ENCODE results near the gene SLC37A3. TPM values are rescaled to one million over a fixed set of nuclear protein-coding genes. Genes with fewer than 3 reads are reported as not detected.

SLC37A3 gene, protein sequence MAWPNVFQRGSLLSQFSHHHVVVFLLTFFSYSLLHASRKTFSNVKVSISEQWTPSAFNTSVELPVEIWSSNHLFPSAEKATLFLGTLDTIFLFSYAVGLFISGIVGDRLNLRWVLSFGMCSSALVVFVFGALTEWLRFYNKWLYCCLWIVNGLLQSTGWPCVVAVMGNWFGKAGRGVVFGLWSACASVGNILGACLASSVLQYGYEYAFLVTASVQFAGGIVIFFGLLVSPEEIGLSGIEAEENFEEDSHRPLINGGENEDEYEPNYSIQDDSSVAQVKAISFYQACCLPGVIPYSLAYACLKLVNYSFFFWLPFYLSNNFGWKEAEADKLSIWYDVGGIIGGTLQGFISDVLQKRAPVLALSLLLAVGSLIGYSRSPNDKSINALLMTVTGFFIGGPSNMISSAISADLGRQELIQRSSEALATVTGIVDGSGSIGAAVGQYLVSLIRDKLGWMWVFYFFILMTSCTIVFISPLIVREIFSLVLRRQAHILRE
- total RNA-seq = 10 to 100 TPM; 32.7 to 38.3 TPM
- 1 to 10 TPM; 7.3 to 9.6 (median 8.6) TPM for polyA plus RNA-seq
- total RNA-seq = 28.3 to 49.0 (median 35.1) reads per million in 6 experiments

DNA sequence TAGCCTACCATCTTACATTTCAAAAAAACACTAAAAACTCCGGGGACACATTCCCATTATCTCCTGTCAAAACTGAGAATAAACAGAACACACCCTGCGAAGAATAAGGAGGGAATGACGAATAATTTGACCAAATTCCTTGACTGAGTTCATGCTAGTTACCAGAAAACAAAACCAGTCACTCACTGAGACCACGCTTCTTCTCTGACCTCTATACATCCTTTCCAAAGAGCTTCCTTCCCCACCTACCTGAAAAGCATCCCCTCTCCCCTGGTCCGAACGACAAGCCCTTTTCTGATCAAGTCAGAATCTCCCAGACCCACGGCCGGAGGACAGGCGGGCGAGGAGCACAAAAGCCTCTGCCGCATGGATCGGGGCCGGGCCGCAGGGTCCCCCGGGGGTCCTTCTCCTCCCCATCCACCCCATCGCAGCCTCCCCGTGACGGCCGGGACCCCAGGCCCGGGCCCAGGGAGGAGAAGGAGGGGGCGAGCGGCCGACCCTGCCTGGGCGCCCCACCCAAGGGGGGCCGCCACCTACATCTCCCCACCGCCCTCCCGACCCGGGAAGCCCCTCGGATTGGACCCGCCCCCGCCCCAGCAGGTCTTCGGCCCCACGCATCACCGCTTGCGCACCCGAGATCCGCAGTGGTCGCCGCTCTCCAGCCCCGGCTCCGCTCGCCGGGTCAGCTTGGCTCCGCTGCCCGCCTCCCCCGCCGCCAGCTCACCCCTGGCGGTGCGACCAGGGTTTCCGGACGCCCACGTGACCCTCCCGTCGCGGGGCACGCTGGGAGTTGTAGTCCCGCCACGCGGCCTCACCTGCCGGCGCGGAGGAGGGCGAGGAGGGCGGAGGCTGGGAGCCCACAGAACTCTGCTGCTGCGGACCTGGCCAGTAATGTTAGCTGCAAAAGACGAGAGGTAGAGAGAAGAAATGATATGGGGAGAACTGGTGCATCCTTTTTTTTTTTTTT lies at the start of gene SLC37A3:
Gene SLC37A3 (minus strand): TSS at position 747 of the 967 bp plus-strand sequence. CDS start 16,004 bp downstream, outside the sequence.
- H3K4me3 Mint-ChIP-seq = peak within 1 kb of the TSS; percentile 85 to 92 (median 90)
- DNase-seq (peak; percentile 75 to 91 (median 82)), ATAC-seq (peak; percentile 98)
- no peaks in the 10 kb centered on the region for H3K27me3 Mint-ChIP-seq
- H3K9me3 Mint-ChIP-seq = no peaks in the 10 kb centered on the region
- POLR2A ChIA-PET = interaction anchor here (0.6 to 1.5 kb wide), 9 partner anchors 8 to 223 kb away, joined by 3 to 5 read pairs (median 4); no protein-coding TSS in a partner anchor
- H3K27ac Mint-ChIP-seq = peak within 1 kb of the TSS; percentile 79 to 95 (median 86)
- H3K4me1 Mint-ChIP-seq = peaks cover 10 to 31% (median 25%) of the 10 kb centered on the region in 4 donors
- no peaks in the 10 kb centered on the region for H3K36me3 Mint-ChIP-seq

- Mint-ChIP-seq H3K27ac (peak overlapping the region in 3 of 10 donors; percentile 6 to 51 (median 33)), H3K4me3 (no peak overlapping the region), H3K27me3 (no peaks in the 10 kb centered on the region), H3K4me1 (peaks cover 7 to 39% (median 32%) of the 10 kb centered on the region in 4 donors), H3K9me3 (no peaks in the 10 kb centered on the region), H3K36me3 (peaks cover 0 to 12% (median 0%) of the 10 kb centered on the region in 3 donors)
- POLR2A ChIA-PET = no interaction called here
- DNase-seq = no peak
- ATAC-seq = no peak
Measured at GRCh38 chr7:140447841-140448240, 49.5 kb upstream of the SLC37A3 start.

- Mint-ChIP-seq H3K4me3 (no peak overlapping the region), H3K27me3 (no peaks in the 10 kb centered on the region), H3K9me3 (no peaks in the 10 kb centered on the region), H3K27ac (peak overlapping the region in 2 of 10 donors; percentile 37 to 53), H3K4me1 (peaks cover 4 to 31% (median 20%) of the 10 kb centered on the region in 4 donors), H3K36me3 (no peaks in the 10 kb centered on the region)
- no peak for DNase-seq
- POLR2A ChIA-PET = no interaction called here
- no peak for ATAC-seq
Measured at GRCh38 chr7:140446467-140446866, 48.1 kb upstream of the SLC37A3 start.

DNA sequence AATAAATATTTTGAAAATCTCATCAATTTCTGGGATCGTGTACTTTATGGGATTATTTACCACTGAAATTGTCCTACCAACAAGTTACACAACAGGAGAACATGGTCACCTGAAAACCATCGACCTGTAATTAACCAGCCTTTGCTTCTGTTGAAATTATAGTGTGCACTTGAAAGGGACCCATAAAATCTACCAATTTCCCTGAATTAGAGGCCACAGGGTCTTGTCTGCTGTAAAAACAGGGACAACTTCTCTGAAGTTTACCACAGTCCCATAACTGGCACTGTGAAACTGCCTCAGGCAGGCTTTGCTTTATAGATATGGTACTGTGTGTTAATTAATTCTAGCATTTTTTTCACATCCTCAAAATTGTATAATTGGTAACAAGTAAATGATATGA lies 43.2 kb upstream of the SLC37A3 start:
- no peaks in the 10 kb centered on the region for H3K36me3 Mint-ChIP-seq
- ATAC-seq = no peak
- H3K27ac Mint-ChIP-seq = no peak overlapping the region
- no peak for DNase-seq
- no peaks in the 10 kb centered on the region for H3K27me3 Mint-ChIP-seq
- peaks cover 0 to 2% (median 0%) of the 10 kb centered on the region in 4 donors for H3K4me1 Mint-ChIP-seq
- no peaks in the 10 kb centered on the region for H3K9me3 Mint-ChIP-seq
- no peak overlapping the region for H3K4me3 Mint-ChIP-seq
- POLR2A ChIA-PET = interaction anchor here (0.6 kb wide), 1 partner anchor 883 kb away, joined by 4 read pairs; no protein-coding TSS in a partner anchor

- H3K36me3 Mint-ChIP-seq = no peaks in the 10 kb centered on the region
- POLR2A ChIA-PET = interaction anchor here (0.6 to 0.7 kb wide), 4 partner anchors 17 to 109 kb away, joined by 3 to 7 read pairs (median 4); no protein-coding TSS in a partner anchor
- no peaks in the 10 kb centered on the region for H3K4me1 Mint-ChIP-seq
- no peaks in the 10 kb centered on the region for H3K9me3 Mint-ChIP-seq
- H3K4me3 Mint-ChIP-seq = no peak overlapping the region
- ATAC-seq = no peak
- H3K27ac Mint-ChIP-seq = no peak overlapping the region
- no peak for DNase-seq
- H3K27me3 Mint-ChIP-seq = no peaks in the 10 kb centered on the region
Measured at GRCh38 chr7:140440593-140440992, 42.3 kb upstream of the SLC37A3 start.

DNA sequence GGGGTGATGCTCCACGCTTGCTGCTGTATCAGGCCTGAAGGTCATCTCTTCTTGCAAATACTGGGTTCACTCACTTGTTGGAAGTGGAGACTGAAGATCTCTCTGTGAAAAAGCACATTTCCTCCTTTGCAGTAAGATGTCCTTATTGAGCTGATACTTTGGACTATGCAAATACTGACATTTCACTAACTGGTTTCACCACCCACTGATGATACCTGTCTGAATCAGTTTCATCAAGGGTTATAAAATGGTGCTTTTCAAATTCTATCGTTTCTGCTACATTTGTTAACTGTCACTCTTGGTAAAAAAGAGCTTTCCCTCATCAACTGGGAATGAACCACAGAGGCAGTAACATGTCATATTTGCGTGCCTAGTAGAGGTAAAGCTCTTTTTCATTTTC lies 41.0 kb upstream of the SLC37A3 start:
- H3K36me3 Mint-ChIP-seq = no peaks in the 10 kb centered on the region
- H3K4me3 Mint-ChIP-seq = no peak overlapping the region
- ATAC-seq (no peak), DNase-seq (no peak)
- no peaks in the 10 kb centered on the region for H3K4me1 Mint-ChIP-seq
- H3K9me3 Mint-ChIP-seq = no peaks in the 10 kb centered on the region
- no peaks in the 10 kb centered on the region for H3K27me3 Mint-ChIP-seq
- H3K27ac Mint-ChIP-seq = no peak overlapping the region
- POLR2A ChIA-PET = no interaction called here

GRCh38 chr7:140435252-140435895 lies 37.0 kb upstream of the SLC37A3 start:
- H3K27ac Mint-ChIP-seq = no peak overlapping the region
- H3K9me3 Mint-ChIP-seq = no peaks in the 10 kb centered on the region
- H3K27me3 Mint-ChIP-seq = no peaks in the 10 kb centered on the region
- no peaks in the 10 kb centered on the region for H3K36me3 Mint-ChIP-seq
- no peak overlapping the region for H3K4me3 Mint-ChIP-seq
- DNase-seq (no peak), ATAC-seq (no peak)
- POLR2A ChIA-PET = no interaction called here
- no peaks in the 10 kb centered on the region for H3K4me1 Mint-ChIP-seq

DNA sequence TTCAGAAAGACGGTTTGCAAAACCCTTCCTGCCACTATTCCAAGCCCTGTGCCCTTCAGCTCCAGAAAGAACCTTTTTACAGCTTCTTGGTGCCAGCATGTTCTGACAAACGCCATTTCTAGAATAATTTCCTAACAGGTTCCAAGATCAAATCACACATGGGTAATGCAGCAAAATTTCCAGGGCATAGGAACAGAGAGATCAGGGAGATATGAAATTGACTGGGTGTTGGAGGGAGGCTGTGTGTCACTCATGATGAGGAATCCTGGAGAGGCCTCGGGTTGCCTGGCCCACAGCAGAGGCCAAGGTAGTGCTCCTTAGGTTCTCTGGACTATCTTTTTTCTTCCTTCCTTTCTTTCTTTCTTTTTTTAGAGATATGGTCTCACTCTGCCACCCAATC lies 35.1 kb upstream of the SLC37A3 start:
- DNase-seq = no peak
- POLR2A ChIA-PET = no interaction called here
- no peaks in the 10 kb centered on the region for H3K4me1 Mint-ChIP-seq
- H3K27ac Mint-ChIP-seq = no peak overlapping the region
- H3K27me3 Mint-ChIP-seq = no peaks in the 10 kb centered on the region
- H3K36me3 Mint-ChIP-seq = peaks cover 0 to 2% (median 0%) of the 10 kb centered on the region in 3 donors
- no peaks in the 10 kb centered on the region for H3K9me3 Mint-ChIP-seq
- H3K4me3 Mint-ChIP-seq = no peak overlapping the region
- no peak for ATAC-seq

GRCh38 chr7:140426130-140426529 lies 27.8 kb upstream of the SLC37A3 start:
- no peaks in the 10 kb centered on the region for H3K27me3 Mint-ChIP-seq
- peaks cover 0 to 24% (median 6%) of the 10 kb centered on the region in 3 donors for H3K36me3 Mint-ChIP-seq

DNA sequence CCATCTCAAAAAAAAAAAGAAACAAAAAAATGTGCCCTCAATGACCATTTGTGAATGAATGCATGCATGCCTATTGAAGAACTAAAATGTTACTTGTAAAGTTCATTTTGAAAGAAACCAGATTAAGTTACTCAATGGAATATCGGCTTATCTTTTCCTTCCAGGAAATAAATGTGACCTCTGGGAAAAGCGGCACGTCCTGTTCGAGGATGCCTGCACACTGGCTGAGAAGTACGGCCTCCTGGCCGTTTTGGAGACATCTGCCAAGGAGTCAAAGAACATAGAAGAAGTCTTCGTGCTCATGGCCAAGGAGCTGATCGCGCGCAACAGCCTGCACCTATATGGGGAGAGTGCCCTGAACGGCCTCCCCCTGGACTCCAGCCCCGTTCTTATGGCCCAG lies 27.4 kb upstream of the SLC37A3 start:
- H3K9me3 Mint-ChIP-seq = no peaks in the 10 kb centered on the region
- H3K27me3 Mint-ChIP-seq = no peaks in the 10 kb centered on the region
- DNase-seq = no peak
- ATAC-seq = no peak
- peak overlapping the region in 2 of 10 donors; percentile 27 to 43 for H3K27ac Mint-ChIP-seq
- H3K4me1 Mint-ChIP-seq = no peaks in the 10 kb centered on the region
- H3K4me3 Mint-ChIP-seq = no peak overlapping the region
- peaks cover 0 to 24% (median 6%) of the 10 kb centered on the region in 3 donors for H3K36me3 Mint-ChIP-seq
- POLR2A ChIA-PET = no interaction called here

More at GRCh38 chr7:140426130-140426529, 27.8 kb upstream of the SLC37A3 start:
- POLR2A ChIA-PET = no interaction called here
- Mint-ChIP-seq H3K4me1 (no peaks in the 10 kb centered on the region), H3K4me3 (no peak overlapping the region), H3K27ac (peak overlapping the region in 4 of 10 donors; percentile 27 to 43 (median 32)), H3K9me3 (no peaks in the 10 kb centered on the region)
- ATAC-seq = no peak
- DNase-seq = no peak

- H3K4me3 Mint-ChIP-seq = no peak overlapping the region
- H3K27me3 Mint-ChIP-seq = no peaks in the 10 kb centered on the region
- DNase-seq (no peak), ATAC-seq (no peak)
- no peak overlapping the region for H3K27ac Mint-ChIP-seq
- peaks cover 0 to 25% (median 6%) of the 10 kb centered on the region in 3 donors for H3K36me3 Mint-ChIP-seq
- no peaks in the 10 kb centered on the region for H3K9me3 Mint-ChIP-seq
- peaks cover 0 to 4% (median under 1%) of the 10 kb centered on the region in 4 donors for H3K4me1 Mint-ChIP-seq
- POLR2A ChIA-PET = interaction anchor here (0.6 kb wide), 1 partner anchor 17 kb away, joined by 7 read pairs; no protein-coding TSS in a partner anchor
Measured at GRCh38 chr7:140423501-140423900, 25.2 kb upstream of the SLC37A3 start.

DNA sequence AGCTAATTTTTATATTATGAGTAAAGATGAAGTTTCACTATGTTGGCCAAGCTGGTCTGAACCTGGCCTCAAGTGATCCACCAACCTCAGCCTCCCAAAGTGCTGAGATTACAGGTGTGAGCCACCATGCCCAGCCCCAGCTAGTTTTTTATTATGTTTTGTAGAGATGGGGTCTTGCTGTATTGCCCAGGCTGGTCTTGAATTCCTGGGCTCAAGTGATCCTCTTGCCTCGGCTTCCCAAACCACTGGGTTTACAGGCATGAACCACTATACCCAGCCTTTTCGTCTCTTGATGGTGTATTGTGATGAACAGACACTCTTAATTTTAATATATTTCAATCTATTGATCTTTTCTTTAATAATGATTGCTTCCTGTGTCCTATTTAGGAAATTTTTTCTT lies 23.2 kb upstream of the SLC37A3 start:
- DNase-seq (no peak), ATAC-seq (no peak)
- H3K4me1 Mint-ChIP-seq = peaks cover 7 to 10% (median 8%) of the 10 kb centered on the region in 4 donors
- no peak overlapping the region for H3K27ac Mint-ChIP-seq
- no peaks in the 10 kb centered on the region for H3K9me3 Mint-ChIP-seq
- H3K4me3 Mint-ChIP-seq = no peak overlapping the region
- no peaks in the 10 kb centered on the region for H3K27me3 Mint-ChIP-seq
- peaks cover 0 to 21% (median 5%) of the 10 kb centered on the region in 3 donors for H3K36me3 Mint-ChIP-seq
- POLR2A ChIA-PET = no interaction called here
